ENCODE results near the gene IGFL4. TPM values are rescaled to one million over a fixed set of nuclear protein-coding genes. Genes with fewer than 3 reads are reported as not detected.

IGFL4 gene
- total RNA-seq, 2 donors from 2014 or later = not detected

DNA sequence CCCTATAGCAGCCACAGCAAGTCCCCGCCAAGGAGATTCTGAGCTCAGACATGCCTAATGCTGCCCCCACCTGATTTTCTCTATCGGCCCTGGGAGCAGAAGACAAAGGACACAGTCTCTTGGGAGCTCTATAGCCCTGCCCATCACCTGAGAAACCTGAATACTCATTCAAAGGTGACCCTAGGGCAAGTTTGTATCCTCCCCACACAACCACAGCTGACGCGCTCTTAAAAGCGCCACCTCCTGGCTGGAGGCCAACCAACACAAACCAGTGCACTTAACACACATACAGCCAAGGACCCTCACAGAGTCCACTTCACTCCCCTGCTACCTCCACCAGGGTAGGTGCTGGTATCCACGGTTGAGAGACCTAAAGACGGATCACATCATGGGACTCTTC is 8.8 kb upstream of the IGFL4 start:
- no peak for DNase-seq
- Mint-ChIP-seq H3K36me3 (ENCODE audit: low read depth) (peaks cover 4% of the 10 kb centered on the region), H3K27me3 (peaks cover 74% of the 10 kb centered on the region), H3K27ac (no peak overlapping the region), H3K4me3 (no peak overlapping the region), H3K4me1 (no peaks in the 10 kb centered on the region)
- H3K9me3 ChIP-seq (ENCODE audit: control insufficient read depth, low read length, poor library complexity, severe bottlenecking) = no peaks in the 10 kb centered on the region
- ATAC-seq = no peak

DNA sequence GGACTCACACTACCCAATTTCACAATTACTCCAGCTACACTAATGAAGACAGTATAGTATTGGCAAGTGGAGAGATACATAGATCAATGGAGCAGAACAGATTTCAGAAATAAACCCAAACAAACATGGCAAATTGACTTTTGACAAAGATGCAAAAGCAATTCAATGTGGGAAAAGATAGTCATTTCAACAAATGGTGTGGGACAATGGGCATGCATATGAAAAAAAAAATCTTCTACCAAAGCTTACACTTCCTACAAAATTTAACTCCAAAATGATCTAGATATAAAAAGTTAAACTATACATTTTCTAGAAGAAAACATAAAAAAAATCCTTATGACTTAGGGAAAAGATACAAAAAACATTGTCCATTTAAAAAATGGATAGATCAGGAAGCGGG is 2.7 kb upstream of the IGFL4 start:
- H3K4me1 Mint-ChIP-seq = no peaks in the 10 kb centered on the region
- no peaks in the 10 kb centered on the region for H3K9me3 ChIP-seq (ENCODE audit: control insufficient read depth, low read length, poor library complexity, severe bottlenecking)
- peaks cover 76% of the 10 kb centered on the region for H3K27me3 Mint-ChIP-seq
- H3K36me3 Mint-ChIP-seq (ENCODE audit: low read depth) = peaks cover 4% of the 10 kb centered on the region
- H3K27ac Mint-ChIP-seq = no peak overlapping the region
- no peak overlapping the region for H3K4me3 Mint-ChIP-seq
- ATAC-seq (no peak), DNase-seq (no peak)

DNA sequence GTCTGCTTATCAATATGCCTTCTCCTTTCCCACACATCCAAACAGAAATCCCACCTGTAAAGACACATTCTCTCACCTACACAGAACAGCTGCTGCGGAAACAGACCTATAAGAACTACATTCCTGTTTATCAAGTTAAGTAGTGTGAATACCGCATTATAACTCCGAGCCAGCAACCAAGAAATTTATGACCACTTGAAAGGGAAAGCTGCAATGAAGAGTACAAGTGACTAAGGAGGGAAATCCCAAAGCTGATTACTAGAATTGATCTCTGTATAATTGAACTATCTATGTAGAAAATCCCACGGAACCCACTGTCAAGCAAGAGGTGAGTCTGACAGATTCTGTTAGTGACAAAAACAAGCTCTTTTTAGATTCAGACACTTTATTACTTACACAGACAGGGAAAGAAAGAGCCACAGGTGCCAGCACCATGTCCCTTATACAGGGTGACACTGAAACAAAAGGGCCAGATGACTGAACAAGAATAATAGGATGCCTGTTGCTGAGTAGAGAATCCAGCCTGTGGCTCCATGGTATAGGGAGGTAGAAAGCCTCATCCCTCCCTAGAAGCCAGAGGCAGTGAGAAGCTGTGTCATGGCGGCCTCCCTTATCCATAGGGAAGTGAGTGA is 1.6 kb upstream of the IGFL4 start:
- H3K9me3 ChIP-seq (ENCODE audit: control insufficient read depth, low read length, poor library complexity, severe bottlenecking) = no peaks in the 10 kb centered on the region
- H3K36me3 Mint-ChIP-seq (ENCODE audit: low read depth) = peaks cover 2% of the 10 kb centered on the region
- no peak for ATAC-seq
- peaks cover 66% of the 10 kb centered on the region for H3K27me3 Mint-ChIP-seq
- no peak for DNase-seq
- H3K4me1 Mint-ChIP-seq = no peaks in the 10 kb centered on the region
- H3K4me3 Mint-ChIP-seq = no peak overlapping the region
- H3K27ac Mint-ChIP-seq = no peak overlapping the region

DNA sequence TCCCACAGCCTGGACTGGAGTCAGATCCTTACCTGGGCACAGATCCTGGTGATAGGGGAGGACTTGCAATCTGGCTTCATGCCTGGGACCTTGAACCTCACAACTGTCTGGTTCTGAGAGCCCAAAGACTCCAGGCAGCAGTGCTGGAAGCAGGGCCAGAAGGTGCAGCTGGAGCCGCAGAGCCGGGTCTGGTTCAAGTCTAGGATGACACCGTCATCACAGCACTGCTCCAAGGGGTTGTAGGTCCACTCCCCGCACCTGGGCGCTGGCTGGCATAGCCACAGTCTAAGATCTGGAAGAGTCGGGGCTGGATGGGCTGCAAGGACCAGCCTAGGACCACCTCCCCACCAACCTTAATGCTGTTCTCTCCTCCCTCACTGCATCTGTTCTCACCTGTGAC is 677 bp downstream of the IGFL4 start:
- no peaks in the 10 kb centered on the region for H3K9me3 ChIP-seq (ENCODE audit: control insufficient read depth, low read length, poor library complexity, severe bottlenecking)
- peaks cover 2% of the 10 kb centered on the region for H3K36me3 Mint-ChIP-seq (ENCODE audit: low read depth)
- H3K4me3 Mint-ChIP-seq = no peak overlapping the region
- H3K4me1 Mint-ChIP-seq = no peaks in the 10 kb centered on the region
- H3K27me3 Mint-ChIP-seq = peaks cover 74% of the 10 kb centered on the region
- H3K27ac Mint-ChIP-seq = no peak overlapping the region
- no peak for ATAC-seq
- no peak for DNase-seq

DNA sequence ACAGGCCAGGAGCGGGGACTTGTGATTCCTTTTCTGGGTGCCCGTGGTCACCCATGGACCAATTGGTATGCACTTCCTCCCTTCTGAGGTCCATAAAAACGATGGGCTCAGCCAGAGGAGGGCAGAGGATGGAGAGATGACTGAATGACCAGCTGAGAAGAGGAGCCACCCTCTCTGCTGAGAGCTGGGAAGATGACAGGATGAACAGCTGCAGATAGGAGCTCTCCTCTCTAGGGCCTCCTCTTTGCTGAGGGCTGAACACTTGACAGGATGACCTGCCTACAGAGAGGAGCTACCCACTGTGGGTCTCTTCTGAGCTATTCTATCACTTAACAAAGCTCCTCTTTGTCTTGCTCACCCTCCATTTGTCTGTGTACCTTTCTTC is 4.1 kb downstream of the IGFL4 start:
- H3K4me3 Mint-ChIP-seq = no peak overlapping the region
- H3K27ac Mint-ChIP-seq = no peak overlapping the region
- H3K9me3 ChIP-seq (ENCODE audit: control insufficient read depth, low read length, poor library complexity, severe bottlenecking) = no peaks in the 10 kb centered on the region
- H3K27me3 Mint-ChIP-seq = peaks cover 51% of the 10 kb centered on the region
- H3K36me3 Mint-ChIP-seq (ENCODE audit: low read depth) = peaks cover 2% of the 10 kb centered on the region
- DNase-seq = no peak
- no peaks in the 10 kb centered on the region for H3K4me1 Mint-ChIP-seq
- no peak for ATAC-seq

DNA sequence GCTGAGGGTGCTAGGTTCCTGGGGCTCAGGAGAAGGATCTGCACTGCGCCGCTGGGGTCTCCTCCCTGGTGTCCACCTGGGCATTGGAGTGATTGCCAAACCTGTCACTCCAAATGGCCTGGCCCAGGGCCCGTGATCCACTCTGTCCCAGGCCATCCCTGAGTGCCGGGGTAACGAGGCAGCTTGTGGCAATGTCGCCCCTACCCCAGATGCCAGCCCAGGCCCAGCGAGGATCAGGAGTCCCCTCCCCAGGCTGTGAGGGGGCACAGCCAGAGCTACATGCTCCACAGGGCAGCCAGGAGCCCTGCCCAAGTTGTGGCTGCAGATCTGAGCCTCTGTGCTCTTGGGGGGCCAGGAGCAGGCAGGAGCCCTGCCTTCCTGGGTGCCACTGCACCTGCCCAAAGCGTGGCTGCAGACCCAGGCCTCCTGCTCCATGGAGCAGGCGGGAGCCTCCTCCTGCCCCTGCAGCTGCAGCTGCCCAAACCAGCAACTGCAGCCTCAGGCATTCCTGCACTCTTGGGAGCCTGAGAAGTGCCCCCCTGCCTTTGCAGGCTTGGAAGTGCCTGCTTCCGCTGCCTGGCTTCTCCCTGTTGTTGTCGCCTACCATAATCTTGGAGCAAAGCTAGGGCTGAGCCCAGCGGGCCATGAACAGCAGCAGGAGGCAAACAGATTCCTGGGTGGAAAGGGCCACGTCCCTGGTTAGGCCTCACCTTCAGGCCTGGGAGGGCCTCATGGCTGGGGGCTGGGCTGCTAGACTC is 4.6 kb downstream of the IGFL4 start:
- no peak for DNase-seq
- Mint-ChIP-seq H3K27ac (no peak overlapping the region), H3K4me1 (no peaks in the 10 kb centered on the region), H3K27me3 (peaks cover 49% of the 10 kb centered on the region), H3K36me3 (ENCODE audit: low read depth) (peaks cover 2% of the 10 kb centered on the region), H3K4me3 (no peak overlapping the region)
- ATAC-seq = no peak
- no peaks in the 10 kb centered on the region for H3K9me3 ChIP-seq (ENCODE audit: control insufficient read depth, low read length, poor library complexity, severe bottlenecking)

DNA sequence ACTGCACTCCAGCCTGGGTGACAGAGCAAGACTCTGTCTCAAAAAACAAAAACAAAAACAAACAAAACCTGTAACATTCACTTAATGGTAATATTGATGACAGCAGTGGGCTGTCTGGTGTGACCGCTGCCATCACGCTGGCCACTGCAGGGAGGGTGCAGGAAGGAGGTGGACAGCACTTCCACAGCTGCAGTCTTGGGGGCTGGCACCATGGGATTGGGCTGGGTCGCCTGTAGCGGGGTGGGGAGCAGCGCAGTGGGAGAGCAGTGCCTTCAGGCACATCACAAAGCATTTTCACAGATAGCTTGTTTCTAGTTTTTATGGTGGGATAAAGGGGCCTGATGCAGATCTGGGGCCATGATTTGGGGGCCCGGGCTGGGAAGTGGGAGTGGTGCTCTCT is 5.3 kb downstream of the IGFL4 start:
- ATAC-seq (no peak), DNase-seq (no peak)
- H3K9me3 ChIP-seq (ENCODE audit: control insufficient read depth, low read length, poor library complexity, severe bottlenecking) = no peaks in the 10 kb centered on the region
- Mint-ChIP-seq H3K27ac (no peak overlapping the region), H3K4me1 (no peaks in the 10 kb centered on the region), H3K27me3 (peaks cover 46% of the 10 kb centered on the region), H3K4me3 (no peak overlapping the region), H3K36me3 (ENCODE audit: low read depth) (peaks cover 2% of the 10 kb centered on the region)

DNA sequence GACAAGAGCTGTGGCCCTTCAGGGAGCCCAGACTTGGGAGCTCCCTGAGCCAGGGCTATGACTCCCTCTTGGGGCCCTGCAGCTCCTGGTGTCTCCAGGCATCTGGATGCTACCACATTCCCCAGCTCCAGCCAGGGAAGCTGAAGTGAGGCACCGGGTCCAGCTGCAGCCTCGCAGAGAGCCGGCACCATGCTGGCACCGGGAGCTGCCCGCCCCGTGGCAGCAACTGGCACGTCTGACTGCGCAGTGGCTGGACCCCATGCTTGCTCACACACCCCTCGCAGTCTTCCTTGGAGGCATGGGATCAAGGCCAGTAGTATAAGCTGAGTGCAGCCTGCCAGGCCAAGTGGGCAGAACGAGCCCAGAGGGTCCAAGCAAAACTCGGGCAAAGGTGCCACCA is 7.4 kb downstream of the IGFL4 start:
- Mint-ChIP-seq H3K36me3 (ENCODE audit: low read depth) (peaks cover 2% of the 10 kb centered on the region), H3K4me3 (no peak overlapping the region), H3K27me3 (peaks cover 45% of the 10 kb centered on the region), H3K4me1 (peaks cover 4% of the 10 kb centered on the region), H3K27ac (no peak overlapping the region)
- no peak for DNase-seq
- no peaks in the 10 kb centered on the region for H3K9me3 ChIP-seq (ENCODE audit: control insufficient read depth, low read length, poor library complexity, severe bottlenecking)
- ATAC-seq = no peak

DNA sequence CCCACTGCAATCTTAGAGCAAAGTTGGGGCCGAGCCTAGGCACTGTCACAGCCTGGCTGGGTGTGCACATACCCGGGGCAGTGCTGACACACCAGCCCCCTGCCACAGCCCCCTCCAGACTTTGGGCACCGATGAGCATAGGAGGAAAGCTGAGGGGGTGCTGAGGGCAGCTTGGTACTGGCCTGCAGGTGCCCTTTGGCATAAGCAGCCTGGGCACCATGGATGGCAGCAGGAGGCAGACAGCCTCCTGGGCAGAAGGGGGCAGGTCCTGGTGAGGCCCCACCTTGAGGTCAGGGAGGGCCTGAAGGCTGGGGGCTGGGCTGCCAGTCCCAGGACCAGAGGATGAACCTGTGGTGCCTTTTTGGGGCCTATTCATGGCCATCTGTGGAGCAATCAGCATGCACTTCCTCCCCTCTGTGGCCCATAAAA is 8.2 kb downstream of the IGFL4 start:
- H3K9me3 ChIP-seq (ENCODE audit: control insufficient read depth, low read length, poor library complexity, severe bottlenecking) = no peaks in the 10 kb centered on the region
- Mint-ChIP-seq H3K27me3 (peaks cover 45% of the 10 kb centered on the region), H3K36me3 (ENCODE audit: low read depth) (peaks cover 2% of the 10 kb centered on the region), H3K27ac (no peak overlapping the region), H3K4me1 (peaks cover 4% of the 10 kb centered on the region), H3K4me3 (no peak overlapping the region)
- ATAC-seq (no peak), DNase-seq (no peak)

DNA sequence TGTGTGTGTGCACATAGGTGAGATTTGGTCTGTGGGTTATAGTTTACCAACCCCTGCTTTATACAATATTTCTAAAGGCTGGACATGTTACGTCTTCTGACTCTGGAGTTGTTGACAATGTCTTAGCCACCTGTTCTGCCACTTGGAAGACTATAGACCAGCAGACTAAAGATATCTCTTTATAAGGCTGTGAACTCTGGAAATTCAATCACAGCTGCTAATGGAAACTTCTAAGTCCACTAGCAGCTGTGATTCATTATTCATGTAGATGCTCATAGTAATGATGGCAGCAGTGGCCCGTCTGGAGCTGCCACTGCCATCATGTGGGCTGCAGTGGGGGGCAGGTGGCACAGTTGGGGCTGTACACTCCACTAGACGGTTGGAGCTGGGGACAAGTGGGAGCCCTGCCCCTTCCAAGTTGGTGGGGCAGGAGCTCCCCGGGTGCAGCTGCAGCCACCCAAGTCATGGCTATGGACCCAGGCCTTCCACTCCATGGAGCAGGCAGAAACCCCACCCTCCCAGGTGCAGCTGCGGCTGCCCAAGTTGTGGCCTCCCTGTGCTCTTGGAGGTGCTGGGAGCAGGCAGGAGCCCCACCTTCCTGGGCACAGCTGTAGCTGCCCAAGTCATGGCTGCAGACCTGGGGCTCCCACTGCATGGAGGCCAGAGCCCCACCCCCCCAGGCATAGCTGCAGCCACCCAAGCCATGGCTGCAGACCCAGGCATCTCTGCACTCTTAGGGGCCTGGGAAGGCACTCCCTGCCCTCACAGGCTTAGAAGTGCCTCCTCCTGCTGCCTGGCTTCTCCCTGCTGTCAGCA is 8.8 kb downstream of the IGFL4 start:
- H3K27me3 Mint-ChIP-seq = peaks cover 39% of the 10 kb centered on the region
- no peak overlapping the region for H3K4me3 Mint-ChIP-seq
- peaks cover 1% of the 10 kb centered on the region for H3K36me3 Mint-ChIP-seq (ENCODE audit: low read depth)
- peaks cover 4% of the 10 kb centered on the region for H3K4me1 Mint-ChIP-seq
- ATAC-seq (no peak), DNase-seq (no peak)
- H3K9me3 ChIP-seq (ENCODE audit: control insufficient read depth, low read length, poor library complexity, severe bottlenecking) = no peaks in the 10 kb centered on the region
- H3K27ac Mint-ChIP-seq = no peak overlapping the region

DNA sequence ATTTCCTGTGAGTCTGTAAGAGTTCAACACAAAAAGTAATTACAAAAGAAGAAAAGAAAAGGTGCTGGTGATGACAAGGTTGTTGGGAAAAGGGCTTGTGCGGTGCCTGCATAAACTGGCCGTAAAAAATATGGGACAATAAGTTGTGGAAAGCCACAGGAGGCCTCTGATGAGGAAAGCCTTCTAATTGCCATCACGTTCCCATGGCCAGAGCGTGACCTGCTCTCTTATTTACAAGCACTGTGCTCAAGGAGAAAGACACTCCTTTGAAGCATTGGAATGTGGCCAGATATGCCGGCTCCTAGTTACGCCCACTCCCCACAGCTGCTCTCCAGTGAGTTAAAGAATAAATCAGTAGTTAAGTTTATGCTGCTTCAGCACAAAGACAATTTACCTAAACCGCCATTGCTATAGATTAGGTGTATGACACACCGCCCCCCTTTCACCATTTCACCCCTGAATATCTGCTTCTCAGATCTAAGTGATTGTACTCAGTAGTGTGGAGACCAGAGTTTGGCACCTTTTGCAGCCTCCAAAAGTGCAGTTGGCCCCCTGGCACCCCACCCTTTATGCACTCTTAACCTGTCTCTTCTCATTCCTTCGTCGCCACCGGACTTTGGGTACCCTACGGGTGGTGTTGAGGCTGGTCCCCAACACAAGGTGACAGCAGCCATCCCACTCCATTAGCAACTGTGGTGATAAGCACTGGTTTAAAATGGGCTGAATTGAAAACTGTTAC is 9.8 kb downstream of the IGFL4 start:
- peaks cover 8% of the 10 kb centered on the region for H3K4me1 Mint-ChIP-seq
- ATAC-seq = no peak
- H3K27ac Mint-ChIP-seq = no peak overlapping the region
- H3K4me3 Mint-ChIP-seq = no peak overlapping the region
- DNase-seq = no peak
- no peaks in the 10 kb centered on the region for H3K9me3 ChIP-seq (ENCODE audit: control insufficient read depth, low read length, poor library complexity, severe bottlenecking)
- H3K27me3 Mint-ChIP-seq = peaks cover 32% of the 10 kb centered on the region
- no peaks in the 10 kb centered on the region for H3K36me3 Mint-ChIP-seq (ENCODE audit: low read depth)

DNA sequence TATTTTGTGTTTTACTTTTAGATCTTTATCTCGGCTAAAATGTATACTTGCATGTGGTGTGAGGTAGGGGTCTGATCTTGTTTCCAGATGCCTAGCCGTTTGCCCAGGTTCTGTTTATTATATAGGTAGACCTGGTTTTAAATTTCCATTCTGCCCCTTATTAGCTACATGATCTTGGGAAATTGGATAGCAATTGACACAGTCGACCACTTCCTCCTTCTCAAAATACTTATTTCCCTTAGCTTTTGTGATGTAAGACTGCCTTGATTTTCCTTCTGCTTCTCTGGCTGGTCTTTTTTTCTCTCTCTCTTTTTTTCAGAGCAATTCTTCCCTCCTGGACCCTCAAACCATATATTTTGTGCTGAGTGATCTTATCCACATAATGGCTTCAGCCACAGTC is 15.0 kb downstream of the IGFL4 start:
- H3K4me1 Mint-ChIP-seq = peaks cover 8% of the 10 kb centered on the region
- no peak overlapping the region for H3K27ac Mint-ChIP-seq
- H3K27me3 Mint-ChIP-seq = peaks cover 21% of the 10 kb centered on the region
- no peaks in the 10 kb centered on the region for H3K9me3 ChIP-seq (ENCODE audit: control insufficient read depth, low read length, poor library complexity, severe bottlenecking)
- H3K36me3 Mint-ChIP-seq (ENCODE audit: low read depth) = no peaks in the 10 kb centered on the region
- ATAC-seq = no peak
- DNase-seq = no peak
- H3K4me3 Mint-ChIP-seq = no peak overlapping the region

DNA sequence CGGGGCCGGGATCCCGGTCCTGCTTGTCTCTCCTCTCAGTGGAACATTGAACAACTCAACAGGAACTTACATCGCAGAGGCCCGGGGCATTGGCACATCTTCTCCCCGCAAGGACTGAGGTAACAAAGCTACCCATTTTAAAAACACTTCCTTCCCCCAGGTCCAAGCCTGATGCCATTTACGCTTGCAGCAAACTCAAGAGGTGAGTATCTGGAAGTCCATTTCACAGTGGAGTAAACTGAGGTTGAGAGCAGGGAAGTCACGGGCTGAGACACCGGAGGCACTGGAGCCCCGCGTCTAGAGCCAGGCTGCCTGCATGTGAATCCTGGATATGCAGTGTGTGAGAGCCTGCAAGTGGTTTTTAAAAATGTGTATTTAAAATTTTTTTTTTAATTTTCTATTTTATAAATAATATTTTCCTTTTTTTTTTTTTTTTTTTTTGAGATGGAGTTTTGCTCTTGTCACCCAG is 17.5 kb downstream of the IGFL4 start:
- peaks cover 7% of the 10 kb centered on the region for H3K27me3 Mint-ChIP-seq
- peaks cover 7% of the 10 kb centered on the region for H3K4me1 Mint-ChIP-seq
- H3K4me3 Mint-ChIP-seq = no peak overlapping the region
- no peak overlapping the region for H3K27ac Mint-ChIP-seq
- H3K36me3 Mint-ChIP-seq (ENCODE audit: low read depth) = no peaks in the 10 kb centered on the region
- DNase-seq (no peak), ATAC-seq (no peak)
- H3K9me3 ChIP-seq (ENCODE audit: control insufficient read depth, low read length, poor library complexity, severe bottlenecking) = no peaks in the 10 kb centered on the region
